Middle frontal gyrus (tissue), 1 donor: ENCODE data around the gene CSNK1A1.
A peak's percentile ranks its signal among the peaks of the same experiment; 100 is the strongest.
"Not testable (repeated sequence)": the region's sequence is repeated elsewhere in the genome, so short reads cannot be mapped to it uniquely, and the experiment has no call there.

ENCODE experiments used
- DNase-seq: peaks from one replicate; pipeline ENCODE4 v3.0.0-alpha.2; 2015; ENCODE audit warnings: low spot score; ENCODE audit errors: extremely low spot score

The CSNK1A1 gene

DNA sequence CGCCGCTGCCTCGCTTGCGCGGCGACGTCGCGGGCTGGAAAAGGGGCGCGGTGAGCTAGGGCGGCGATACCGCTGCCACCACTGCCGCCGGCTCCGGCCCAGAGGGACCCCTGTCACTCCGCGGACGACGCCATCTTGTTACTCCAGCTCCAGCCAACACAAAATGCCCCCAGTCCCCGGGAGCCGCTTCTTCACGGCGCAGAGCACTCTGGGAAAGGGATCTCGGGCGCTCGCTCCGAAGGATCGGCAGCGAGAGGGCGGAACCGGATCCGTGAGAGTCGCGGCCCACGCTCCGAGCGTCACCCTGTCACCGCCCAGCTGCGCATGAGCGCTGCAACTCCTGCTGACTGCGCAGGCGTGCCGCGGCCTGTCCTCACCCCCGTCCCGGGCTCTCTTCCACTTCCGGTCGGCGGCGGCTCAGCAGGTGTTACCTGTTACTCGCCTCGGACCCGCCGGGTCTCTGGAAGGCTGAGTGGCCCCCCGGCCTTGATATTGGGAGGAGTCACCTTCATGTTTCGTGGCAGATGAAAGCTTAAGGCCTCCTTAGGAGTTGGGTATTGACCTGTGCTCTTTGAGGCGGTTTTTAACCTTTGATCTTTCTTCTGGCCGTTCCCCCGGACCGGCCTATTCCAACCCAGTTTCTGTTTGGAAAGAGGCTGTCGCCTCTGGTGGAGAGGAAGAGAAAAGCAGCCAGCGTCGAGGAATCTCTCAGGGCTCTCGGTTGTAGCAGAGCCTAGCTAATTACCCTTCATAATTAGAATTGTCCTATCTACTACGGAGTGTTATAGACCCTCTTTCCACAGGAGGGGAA is at the start of gene CSNK1A1:
TSS of gene CSNK1A1 (minus strand) at position 213 of the 811 bp plus-strand sequence. CDS start 475 bp downstream, outside the sequence.
- peak; percentile 98 for DNase-seq

DNA sequence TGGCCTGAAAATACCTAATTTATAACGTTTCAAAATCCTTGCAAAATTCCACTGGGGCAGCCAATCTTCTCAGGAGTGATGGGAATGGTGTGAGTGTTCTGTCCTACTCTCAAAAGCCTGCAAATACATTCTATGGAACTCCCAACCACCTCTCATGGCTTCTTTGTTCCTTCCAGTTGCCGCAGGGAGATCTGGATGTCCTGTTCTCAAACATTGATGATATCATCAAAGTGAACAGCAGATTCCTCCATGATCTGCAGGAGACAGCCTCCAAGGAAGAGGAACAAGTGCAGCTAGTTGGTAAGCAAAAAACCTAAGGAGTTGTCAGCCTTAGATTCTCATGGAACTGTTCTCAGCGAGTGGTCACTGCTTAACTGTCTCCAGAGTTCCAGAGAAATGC is 49.7 kb upstream of the CSNK1A1 start:
- no peak for DNase-seq

DNA sequence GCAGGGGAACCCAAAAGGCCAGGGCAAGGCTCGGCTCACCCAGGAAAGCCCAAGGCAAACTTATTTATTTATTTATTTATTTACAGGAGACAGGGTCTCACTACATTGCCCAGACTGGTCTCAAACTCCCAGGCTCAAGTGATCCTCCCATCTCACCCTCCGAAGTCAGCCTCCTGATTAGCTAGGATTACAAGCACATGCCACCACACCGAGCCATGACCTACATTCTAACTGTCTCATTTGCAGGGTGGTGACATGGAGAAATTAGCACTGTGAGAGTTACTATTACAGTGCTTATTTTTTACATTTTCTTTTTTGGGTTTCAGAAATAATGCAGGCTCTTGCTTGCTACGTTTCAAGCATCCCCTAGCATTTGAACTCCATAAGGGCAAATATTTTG is 48.1 kb upstream of the CSNK1A1 start:
- DNase-seq = no peak

DNA sequence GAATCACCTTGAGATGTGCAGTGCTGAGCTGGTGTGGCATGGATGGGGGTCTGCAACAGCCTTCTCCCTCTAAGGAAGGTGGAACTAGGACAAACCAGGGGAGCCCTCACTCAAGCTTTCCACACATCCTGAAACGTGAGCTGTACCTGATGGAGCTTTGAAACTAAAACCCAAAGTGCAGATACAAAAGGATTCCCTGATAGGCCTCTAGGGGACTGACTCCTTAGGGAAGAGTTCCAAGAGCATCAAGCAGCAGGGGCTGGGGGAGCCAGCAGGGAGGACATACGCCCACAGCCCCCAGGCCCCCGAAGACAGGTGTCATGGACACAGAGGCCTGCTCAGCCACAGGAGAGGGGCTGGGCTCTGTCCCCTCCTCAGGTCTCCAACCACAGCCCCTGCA is 47.7 kb upstream of the CSNK1A1 start:
- DNase-seq = no peak

DNA sequence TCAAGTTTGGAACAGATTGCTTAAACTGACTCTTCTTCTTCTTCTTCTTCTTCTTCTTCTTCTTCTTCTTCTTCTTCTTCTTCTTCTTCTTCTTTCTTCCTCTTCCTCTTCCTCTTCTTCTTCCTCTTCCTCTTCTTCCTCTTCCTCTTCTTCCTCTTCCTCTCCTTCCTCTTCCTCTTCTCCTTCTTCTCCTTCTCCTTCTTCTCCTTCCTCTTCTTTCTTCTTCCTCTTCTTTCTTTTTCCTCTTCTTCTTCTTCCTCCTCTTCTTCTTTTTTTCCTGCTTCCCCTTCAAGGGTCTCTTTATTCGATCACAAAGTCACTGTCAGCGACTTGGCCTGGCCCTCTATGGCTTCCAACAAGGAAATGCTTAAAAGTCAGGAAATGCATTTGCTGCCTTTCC is 47.0 kb upstream of the CSNK1A1 start:
- not testable (repeated sequence) for DNase-seq

DNA sequence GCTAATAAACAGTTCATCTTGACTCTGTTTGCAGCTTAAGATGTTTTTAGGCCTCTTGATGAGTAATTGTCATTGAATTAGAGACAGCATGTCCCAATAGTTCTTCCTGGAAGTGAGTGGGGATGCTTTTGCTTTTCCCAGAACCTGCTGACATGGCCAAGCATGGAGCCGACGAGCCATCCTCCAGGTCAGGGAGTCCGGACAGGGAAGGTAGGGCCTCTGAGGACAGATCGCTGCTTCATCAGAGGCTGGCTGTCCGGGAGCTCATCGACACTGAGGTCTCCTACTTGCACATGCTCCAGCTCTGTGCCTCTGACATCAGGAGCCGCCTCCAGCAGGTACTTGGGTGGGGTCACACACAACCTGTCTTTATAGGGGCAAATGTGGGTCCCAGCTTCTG is 46.4 kb upstream of the CSNK1A1 start:
- DNase-seq = no peak

DNA sequence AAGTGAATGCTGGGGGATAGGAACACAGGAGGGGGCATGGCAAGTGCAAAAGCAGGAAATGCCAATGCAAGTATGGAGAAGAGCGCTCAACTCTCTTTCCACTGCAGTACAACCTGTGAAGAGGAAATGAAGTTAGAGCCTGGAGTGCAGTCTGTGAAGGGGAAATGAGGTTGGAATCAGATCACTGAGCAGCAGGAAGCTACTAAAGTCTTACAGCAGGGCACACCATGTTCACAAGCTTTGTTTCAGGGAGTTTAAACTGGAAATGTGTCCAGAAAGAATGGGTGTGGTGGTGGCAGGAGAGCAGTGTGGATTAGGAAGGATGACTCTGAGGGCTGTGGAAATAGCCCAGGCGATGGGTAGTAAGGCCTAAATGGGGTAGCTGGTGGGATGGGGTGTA is 45.5 kb upstream of the CSNK1A1 start:
- DNase-seq = no peak

DNA sequence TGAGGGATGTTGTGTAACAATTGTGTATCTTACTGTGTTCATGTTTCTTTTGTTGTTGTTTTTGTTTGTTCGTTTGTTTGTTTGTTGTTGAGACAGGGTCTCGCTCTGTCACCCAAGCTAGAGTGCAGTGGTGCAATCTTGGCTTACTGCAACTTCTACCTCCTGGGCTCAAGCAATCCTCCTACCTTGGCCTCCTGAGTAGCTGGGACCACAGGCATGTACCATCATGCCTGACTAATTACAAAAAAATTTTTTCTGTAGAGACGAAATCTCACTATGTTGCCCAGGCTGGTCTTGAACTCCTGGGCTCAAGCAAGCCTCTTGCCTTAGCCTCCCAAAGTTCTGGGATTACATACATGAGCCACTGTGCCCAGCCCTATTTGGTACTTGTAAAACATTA is 43.9 kb upstream of the CSNK1A1 start:
- DNase-seq = not testable (repeated sequence)

DNA sequence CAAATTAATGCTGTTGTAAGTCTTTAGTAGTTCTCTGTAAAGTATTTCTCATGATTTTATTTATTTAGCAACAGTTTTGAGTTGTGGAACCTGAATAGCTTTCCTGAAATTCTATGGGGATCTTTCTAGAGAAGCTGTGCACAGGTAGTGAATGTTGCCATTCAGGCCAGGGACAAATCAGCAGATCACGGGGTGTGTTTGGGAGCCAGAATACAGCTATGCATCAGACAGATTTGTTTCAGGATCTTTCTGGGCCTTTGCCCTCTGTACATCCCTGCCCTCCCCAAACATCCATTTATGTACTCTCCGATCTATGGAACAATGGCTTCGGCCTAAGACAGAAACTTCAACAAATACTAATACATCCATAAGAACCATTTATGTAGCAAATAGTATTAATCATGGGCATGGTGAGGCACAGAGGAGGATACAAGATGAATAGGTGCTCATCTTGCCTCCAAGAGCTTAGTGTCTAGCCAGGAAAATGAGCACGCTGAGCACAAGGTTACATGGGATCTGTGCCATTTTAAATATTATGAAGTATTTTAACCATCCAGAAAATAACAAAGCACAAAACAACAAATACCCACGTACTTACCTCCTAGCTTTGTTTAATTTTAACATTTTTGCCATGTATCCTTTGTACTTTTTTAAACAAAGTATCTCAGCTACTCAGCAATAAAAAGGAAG is 43.1 kb upstream of the CSNK1A1 start:
- DNase-seq = no peak

DNA sequence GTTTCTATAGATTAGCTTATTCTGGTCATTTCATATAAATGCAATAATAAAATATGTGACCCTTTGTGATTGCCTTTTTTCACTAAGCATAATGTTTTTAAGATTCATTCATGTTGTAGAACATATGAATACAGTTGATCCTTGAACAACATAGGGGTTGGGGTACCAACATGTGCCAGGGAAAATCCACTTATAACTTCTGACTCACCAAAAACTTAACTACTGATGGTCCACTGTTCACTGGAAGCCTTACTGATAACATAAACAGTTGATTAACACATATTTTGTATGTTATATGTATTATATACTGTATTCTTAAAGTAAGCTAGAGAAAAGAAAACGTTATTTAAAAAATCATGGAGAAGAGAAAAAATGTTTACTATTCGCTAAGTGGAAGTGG is 42.1 kb upstream of the CSNK1A1 start:
- no peak for DNase-seq

DNA sequence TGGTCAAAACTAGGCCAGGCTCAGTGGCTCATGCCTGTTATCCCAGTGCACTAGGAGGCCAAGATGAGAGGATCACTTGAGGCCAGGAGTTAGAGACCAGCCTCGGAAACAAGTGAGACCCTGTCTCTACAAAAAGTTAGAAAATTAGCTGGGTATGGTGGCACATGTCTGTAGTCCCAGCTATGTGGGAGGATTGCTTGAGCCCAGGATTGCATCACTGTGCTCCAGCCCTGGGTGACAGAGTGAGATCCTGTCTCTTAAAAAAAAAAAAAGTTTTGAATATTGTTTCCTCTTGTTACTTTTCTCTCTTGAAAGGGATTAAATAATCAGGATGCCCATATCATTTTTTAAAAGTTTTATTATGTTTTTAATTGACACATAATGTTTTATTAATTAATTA is 37.7 kb upstream of the CSNK1A1 start:
- no peak for DNase-seq

DNA sequence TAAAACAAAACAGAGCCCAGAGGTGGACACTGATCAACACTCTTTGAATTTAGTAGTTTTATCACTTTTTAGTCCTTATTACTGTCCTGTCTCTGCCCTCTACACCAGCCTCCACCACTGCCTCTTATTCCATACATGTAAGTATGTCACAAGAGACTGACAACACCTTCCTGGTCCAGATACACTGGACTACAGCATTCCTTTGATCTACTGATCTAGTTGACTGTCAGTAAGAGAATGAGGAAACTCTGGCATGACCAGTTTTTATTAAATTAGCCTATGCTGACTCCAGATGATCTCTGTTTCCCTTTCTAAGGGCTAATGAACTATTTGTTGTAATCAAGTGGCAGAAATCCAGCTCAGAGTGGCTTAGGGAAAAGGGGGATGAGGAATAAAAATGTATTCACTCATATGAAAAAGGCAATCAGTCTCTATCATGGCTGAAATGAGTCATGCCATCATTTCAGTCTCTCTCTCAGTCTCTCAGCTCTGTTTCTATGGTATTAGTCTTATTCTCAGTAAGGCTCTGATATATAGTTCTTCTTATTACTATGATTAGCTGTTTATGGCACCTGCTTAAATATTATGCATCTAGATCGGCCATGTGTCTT is 35.6 kb upstream of the CSNK1A1 start:
- DNase-seq = no peak

DNA sequence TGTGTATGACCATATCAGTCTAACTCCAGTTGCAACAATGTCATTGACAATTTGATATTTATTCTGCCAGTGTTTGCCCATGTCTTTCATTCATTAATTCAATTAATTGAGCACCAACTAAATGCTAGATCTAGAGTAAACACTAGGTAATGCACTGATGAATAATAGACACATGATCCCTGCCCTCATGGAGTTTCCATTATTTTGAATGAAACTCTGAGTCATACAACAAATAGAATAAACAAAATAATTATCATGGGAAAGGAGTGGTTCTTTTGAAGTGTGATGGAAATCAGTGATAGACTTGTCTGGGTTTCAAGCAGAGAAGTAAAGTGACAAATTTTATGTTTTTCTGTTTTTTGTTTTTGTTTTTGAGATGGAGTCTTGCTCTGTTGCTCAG is 34.7 kb upstream of the CSNK1A1 start:
- DNase-seq = no peak

DNA sequence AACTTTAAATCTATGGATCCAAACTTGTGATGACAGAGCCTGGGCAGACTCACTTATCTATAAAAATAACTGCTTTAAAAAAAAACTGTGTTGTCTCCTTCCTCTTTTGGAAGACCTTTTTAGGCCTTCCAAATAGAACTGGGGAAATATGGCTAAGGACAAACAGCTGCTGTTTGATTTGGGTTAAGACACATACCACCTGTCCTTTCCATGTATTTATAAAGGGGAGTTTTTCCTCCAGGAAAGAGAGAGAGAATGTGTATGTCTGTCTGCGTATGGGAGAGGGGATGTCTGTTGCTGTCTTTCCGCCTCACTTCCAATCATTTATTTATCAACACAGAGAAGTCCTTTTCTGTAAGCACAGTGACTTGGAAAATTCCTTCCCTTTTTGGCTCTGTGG is 32.9 kb upstream of the CSNK1A1 start:
- DNase-seq = no peak

DNA sequence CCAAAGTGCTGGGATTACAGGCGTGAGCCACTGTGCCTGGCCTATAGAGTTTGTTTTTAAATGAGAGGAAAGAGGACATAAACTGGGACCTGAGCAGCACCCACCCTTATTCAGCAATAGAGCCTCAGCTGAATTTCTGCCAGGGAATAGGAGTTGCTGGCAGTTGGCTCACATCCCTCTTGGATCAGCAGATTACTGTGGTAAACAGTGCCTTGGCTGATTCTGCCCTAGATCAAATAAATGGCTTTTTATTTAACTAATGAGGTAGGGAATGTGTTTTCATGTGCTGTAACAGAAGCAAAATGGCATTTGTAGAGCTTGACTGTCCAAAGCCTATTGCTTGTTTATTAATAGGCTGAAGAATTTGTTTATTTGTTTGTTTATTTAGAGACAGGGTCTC is 32.2 kb upstream of the CSNK1A1 start:
- peak; percentile 72 for DNase-seq

DNA sequence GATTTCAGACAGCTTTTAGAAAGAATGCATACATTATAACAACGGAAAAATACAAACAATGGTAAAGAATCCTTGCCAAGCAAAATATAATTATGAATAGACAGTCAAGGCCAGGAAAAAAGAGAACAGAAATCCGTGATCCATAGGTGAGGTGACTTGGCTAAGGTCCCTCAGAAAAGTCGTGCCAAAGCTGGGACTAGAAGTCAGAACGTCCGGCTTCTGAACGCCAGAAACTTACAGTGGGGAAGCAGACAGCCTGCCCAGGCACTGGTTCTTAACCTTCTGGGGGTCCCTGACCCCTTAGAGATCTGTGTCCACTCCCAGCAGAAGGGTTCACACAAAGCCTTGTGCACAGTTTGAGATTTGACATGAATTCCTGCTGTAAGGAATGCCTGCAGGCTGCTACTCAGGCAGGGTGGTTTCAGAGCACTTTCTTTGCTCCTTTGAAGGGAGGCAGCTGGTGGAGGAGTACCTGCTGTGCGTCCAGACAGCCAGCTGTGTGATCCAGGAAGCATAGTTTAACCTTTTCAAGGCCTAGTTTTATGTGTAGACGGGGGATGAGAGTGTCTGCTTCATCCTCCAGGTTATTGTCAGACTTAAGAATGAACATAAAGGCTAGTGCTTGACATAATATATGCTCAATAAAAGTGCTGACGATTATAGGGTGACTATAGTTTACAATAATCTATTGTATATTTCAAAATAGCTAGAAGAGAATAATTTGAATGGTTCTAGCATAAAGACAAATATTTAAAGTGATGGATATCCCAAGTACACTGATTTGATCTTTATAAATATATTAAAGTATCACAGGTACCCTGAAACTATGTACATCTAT is 30.9 kb upstream of the CSNK1A1 start:
- DNase-seq = no peak

DNA sequence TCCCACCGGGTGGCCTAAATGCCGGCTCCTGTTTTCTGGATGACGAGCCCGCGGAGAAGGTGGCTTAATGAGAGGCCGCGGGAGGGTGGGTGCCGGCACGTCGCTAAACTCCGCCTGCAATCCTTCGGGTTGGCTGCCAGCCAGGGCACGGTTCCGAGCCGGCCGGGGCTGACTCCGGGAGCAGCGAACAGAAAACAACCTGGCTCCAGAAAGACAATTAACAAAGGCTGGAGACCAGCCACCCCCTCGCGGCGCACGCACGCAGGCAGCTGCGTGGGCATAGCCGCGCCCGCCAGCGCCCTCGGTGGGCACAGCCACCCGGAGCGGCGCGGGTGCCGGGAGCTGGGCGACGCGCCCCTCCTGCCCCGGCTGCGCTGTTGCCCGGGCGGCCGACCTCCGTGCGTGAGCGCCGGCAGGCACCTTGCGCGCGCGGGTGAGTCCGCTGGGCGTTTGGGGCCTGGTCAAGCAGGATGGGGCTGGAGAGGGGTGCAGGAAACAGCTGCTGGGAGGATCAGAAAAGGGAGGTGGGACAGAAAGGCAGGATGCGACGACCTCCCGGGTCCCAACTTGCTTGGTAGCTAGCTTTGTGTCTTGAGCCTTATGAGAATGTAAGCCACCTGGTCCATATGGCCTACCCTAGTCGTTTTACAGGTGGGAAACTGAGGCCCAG is 30.1 kb upstream of the CSNK1A1 start, which contains the start of gene ARHGEF37:
TSS of gene ARHGEF37 (plus strand) at position 307 of the 670 bp plus-strand sequence. CDS start 16,272 bp downstream, outside the sequence.
- DNase-seq = peak; percentile 53

DNA sequence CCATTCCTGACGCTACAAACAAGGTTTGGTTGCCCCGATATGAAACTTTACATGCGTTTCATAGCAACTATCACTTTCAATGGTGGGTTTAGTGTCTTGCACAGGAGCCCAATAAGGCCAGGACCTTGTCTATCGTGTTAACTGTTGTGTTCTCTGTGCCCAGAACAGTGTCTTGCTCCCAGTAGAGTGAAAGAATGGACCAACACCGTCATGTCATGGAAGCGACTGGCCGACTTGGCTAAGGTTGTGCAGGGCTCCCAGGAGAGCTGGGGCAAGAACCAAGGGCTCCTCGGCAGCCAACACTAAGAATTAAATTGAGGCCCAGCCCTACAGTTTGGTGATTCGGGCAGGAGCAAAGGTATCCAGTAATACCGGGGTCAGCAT is 29.6 kb upstream of the CSNK1A1 start:
- no peak for DNase-seq

DNA sequence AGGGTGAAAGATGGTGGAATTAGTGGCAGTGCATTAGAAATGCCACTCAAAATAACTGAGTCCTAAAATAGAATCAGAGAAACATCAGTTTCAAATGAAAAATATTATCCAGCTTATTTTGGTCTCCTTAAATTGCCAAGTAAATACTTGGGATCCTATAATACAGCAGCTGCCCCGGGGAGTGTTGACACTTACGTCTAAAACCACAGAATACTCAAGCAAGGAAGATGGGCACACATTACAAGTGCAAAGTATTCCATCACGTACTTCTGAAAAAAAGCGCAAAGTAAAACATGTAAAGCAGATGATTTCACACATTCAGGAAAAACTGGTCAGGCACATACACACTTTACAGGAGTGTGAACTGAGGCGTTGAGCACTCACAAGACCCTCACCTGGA is 27.7 kb upstream of the CSNK1A1 start:
- DNase-seq = no peak

DNA sequence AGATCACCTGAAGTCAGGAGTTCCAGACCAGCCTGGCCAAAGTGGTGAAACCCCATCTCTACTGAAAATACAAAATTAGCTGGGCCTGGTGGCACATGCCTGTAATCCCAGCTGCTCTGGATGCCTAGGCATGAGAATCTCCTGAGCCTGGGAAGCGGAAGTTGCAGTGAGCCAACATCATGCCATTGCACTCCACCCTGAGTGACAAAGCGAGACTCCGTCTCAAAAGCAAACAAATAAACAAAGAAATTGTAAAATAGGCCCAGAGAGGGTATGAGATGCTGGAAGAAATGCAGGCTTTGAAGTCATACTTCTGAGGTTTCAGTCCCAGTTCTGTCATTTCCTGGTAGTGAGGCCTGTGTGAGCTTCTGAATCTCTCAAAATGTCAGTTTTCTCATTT is 24.8 kb upstream of the CSNK1A1 start:
- no peak for DNase-seq

DNA sequence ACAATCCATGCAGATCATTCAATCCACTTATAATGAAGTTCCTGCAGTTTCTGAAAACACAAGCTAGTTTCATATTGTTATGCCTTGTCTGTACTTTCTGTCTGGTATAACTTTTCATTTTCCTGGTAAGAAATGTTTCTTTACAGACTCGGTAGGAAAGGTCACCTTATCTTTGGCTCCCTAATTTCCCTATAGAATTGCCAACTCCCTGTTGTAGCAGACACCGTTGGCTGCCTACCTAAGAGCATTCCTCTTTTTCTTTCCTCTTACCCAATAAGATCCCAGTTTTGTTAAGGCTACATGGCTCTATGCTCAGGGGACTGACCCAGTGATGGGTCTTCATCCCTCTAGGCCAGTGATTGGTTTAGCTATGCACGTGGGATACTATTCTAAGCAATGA is 23.9 kb upstream of the CSNK1A1 start:
- no peak for DNase-seq
